ENCODE data around the gene HDAC6. TPM values are rescaled to one million over a fixed set of nuclear protein-coding genes. Genes with fewer than 3 reads are reported as not detected.

Gene HDAC6
- total RNA-seq, 4 donors from 2014 or later: 26.8 to 64.0 (median 47.7) TPM

GRCh38 chrX:48833542-48834138 lies 31.8 kb downstream of the HDAC6 start:
- TF ChIP-seq, protein P1, sequence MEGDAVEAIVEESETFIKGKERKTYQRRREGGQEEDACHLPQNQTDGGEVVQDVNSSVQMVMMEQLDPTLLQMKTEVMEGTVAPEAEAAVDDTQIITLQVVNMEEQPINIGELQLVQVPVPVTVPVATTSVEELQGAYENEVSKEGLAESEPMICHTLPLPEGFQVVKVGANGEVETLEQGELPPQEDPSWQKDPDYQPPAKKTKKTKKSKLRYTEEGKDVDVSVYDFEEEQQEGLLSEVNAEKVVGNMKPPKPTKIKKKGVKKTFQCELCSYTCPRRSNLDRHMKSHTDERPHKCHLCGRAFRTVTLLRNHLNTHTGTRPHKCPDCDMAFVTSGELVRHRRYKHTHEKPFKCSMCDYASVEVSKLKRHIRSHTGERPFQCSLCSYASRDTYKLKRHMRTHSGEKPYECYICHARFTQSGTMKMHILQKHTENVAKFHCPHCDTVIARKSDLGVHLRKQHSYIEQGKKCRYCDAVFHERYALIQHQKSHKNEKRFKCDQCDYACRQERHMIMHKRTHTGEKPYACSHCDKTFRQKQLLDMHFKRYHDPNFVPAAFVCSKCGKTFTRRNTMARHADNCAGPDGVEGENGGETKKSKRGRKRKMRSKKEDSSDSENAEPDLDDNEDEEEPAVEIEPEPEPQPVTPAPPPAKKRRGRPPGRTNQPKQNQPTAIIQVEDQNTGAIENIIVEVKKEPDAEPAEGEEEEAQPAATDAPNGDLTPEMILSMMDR (IDR thresholded peaks at IDR 0.05): no peak
- no peak for TF ChIP-seq EP300 (IDR thresholded peaks at IDR 0.05)
- Histone ChIP-seq H3K27ac (replicated peaks in 1 of 4) (no peak overlapping the region), H3K9me3 (no peaks in the 10 kb centered on the region), H3K36me3 (no peaks in the 10 kb centered on the region), H3K4me3 (no peak overlapping the region), H3K27me3 (peaks cover 0 to 51% (median 14%) of the 10 kb centered on the region in 4 donors), H3K4me1 (peaks cover 4 to 26% (median 14%) of the 10 kb centered on the region in 4 donors)
- intact Hi-C loops (cut with DNase I): no loop called here
- 47% methylated on average over 9 of the region's 9 CpGs for WGBS
- DNase-seq (ENCODE audit: extremely low spot score): no peak

GRCh38 chrX:48834383-48834709 lies 32.5 kb downstream of the HDAC6 start:
- Histone ChIP-seq H3K36me3 (no peaks in the 10 kb centered on the region), H3K4me1 (peaks cover 4 to 26% (median 14%) of the 10 kb centered on the region in 4 donors), H3K4me3 (no peak overlapping the region), H3K27me3 (peaks cover 0 to 51% (median 14%) of the 10 kb centered on the region in 4 donors), H3K9me3 (no peaks in the 10 kb centered on the region), H3K27ac (replicated peaks in 1 of 4) (no peak overlapping the region)
- intact Hi-C loops (cut with DNase I): no loop called here
- WGBS: 43% methylated on average over 7 of the region's 7 CpGs
- TF ChIP-seq EP300 (IDR thresholded peaks at IDR 0.05) (no peak), POLR2AphosphoS5 (IDR thresholded peaks at IDR 0.05) (no peak), POLR2A (IDR thresholded peaks at IDR 0.05; ENCODE audit: low read depth) (no peak)
- TF ChIP-seq, protein P1 (IDR thresholded peaks at IDR 0.05): no peak
- no peak for DNase-seq (ENCODE audit: extremely low spot score)

DNA sequence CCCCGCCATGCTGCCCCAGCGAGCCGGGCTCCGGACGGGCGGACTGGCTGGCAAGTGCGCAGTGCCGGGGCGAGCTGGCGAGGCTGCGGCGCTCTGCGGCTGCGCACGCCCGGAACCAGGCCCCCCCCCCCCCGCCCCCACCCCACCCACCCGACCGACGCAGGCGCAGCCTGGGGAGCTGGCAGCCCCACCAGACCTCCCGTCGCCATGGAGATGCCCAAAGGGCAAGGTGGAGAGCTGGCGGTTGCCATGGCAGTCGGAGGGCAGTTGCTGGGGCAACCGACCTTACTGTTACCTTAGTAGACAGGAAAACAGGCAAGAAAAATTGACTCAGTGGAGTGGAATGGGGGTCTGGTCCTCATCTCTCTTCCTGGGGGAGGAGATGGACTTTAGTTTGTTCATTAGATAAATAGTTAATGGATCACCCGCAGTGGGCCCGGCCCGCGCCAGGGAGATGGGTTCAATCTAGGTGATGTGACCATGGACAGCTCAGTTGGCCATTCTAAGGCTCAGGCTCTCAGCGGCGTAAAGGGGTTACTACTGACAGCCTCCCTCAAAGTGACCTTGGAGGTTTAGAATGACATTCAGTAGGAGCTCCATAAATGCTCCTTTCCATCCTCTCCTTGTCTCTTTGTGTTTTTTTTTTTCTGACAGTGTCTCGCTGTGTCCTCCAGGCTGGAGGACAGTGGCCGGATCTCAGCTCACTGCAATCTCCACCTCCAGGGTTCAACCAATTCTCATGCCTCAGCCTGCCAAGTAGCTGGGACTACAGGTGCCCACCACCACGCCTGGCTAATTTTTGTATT lies 33.9 kb downstream of the HDAC6 start, which contains the start of gene PCSK1N:
Gene PCSK1N (minus strand): TSS at position 87 of the 806 bp plus-strand sequence. CDS start 78 bp downstream, at position 9.
- Histone ChIP-seq H3K36me3 (no peaks in the 10 kb centered on the region), H3K4me3 (peak within 1 kb of the TSS in 3 of 4 donors; percentile 33 to 46 (median 37)), H3K27ac (replicated peaks in 1 of 4) (no peak within 1 kb of the TSS), H3K9me3 (no peaks in the 10 kb centered on the region), H3K27me3 (peaks cover 0 to 48% (median 12%) of the 10 kb centered on the region in 4 donors), H3K4me1 (peaks cover 4 to 26% (median 14%) of the 10 kb centered on the region in 4 donors)
- intact Hi-C loops (cut with DNase I): no loop called here
- TF ChIP-seq, protein P1 (IDR thresholded peaks at IDR 0.05): no peak
- TF ChIP-seq EP300 (IDR thresholded peaks at IDR 0.05) (no peak), POLR2A (IDR thresholded peaks at IDR 0.05; ENCODE audit: low read depth) (no peak)
- WGBS: 60% methylated on average over 17 of the region's 35 CpGs
- DNase-seq (ENCODE audit: extremely low spot score): no peak

GRCh38 chrX:48839686-48840085 lies 37.8 kb downstream of the HDAC6 start:
- no peak for DNase-seq (ENCODE audit: extremely low spot score)
- TF ChIP-seq POLR2A (IDR thresholded peaks at IDR 0.05; ENCODE audit: low read depth) (no peak), EP300 (IDR thresholded peaks at IDR 0.05) (no peak), POLR2AphosphoS5 (IDR thresholded peaks at IDR 0.05) (no peak)
- TF ChIP-seq, protein P1 (IDR thresholded peaks at IDR 0.05): no peak
- Histone ChIP-seq H3K4me1 (peaks cover 4 to 9% (median 8%) of the 10 kb centered on the region in 4 donors), H3K27ac (replicated peaks in 1 of 4) (no peak overlapping the region), H3K36me3 (no peaks in the 10 kb centered on the region), H3K4me3 (no peak overlapping the region), H3K9me3 (no peaks in the 10 kb centered on the region), H3K27me3 (peaks cover 0 to 14% (median 5%) of the 10 kb centered on the region in 4 donors)
- intact Hi-C loops (cut with DNase I): no loop called here
- 75% methylated on average over 10 of the region's 10 CpGs for WGBS
